ENCODE measurements around the gene CGAS. TPM values are rescaled to one million over a fixed set of nuclear protein-coding genes. Genes with fewer than 3 reads are reported as not detected.
A peak's percentile ranks its signal among the peaks of the same experiment; 100 is the strongest.

CGAS gene
- polyA plus RNA-seq (2013, experiment 1 of 2), result 0.40 TPM
- polyA plus RNA-seq (2013, experiment 2 of 2), result 0.40 TPM

- peaks cover 0 to 6% of the 10 kb centered on the region in 2 donors for H3K9me3 ChIP-seq (replicated peaks in 1 of 2; ENCODE audit: control insufficient read depth in 2 of 2, insufficient read depth in 1 of 2, low read depth in 1 of 2, low read length in 2 of 2)
- peak within 1 kb of the TSS; percentile 73 for H2BK15ac ChIP-seq (ENCODE audit: low read length)
- WGBS, 2 donors (ENCODE audit: extremely low coverage in 2 of 2, insufficient read length in 2 of 2, insufficient replicate concordance in 1 of 2), result no CpG with 5 or more reads among the region's 23 CpGs
- no peak within 1 kb of the TSS for H4K91ac ChIP-seq (ENCODE audit: low read depth, low read length, poor library complexity)
- H3K14ac ChIP-seq (ENCODE audit: low read length), result no peak within 1 kb of the TSS
- H3K18ac ChIP-seq (ENCODE audit: low read length), result peak within 1 kb of the TSS; percentile 76
- H3K9ac ChIP-seq (ENCODE audit: low read depth, low read length, poor library complexity), result no peak within 1 kb of the TSS
- no peak within 1 kb of the TSS for H3K4ac ChIP-seq (ENCODE audit: low read length)
- DNase-seq (ENCODE audit: low spot score), result no peak
- peak within 1 kb of the TSS; percentile 65 for H2AFZ ChIP-seq (ENCODE audit: low read length)
- no peak within 1 kb of the TSS for H3K27ac ChIP-seq (replicated peaks; ENCODE audit: low read length)
- H3K27me3 ChIP-seq (ENCODE audit: control insufficient read depth in 3 of 3, insufficient read depth in 3 of 3, low read depth in 1 of 3, low read length in 3 of 3), result peaks cover 0 to 10% (median 9%) of the 10 kb centered on the region in 3 experiments
- H3K36me3 ChIP-seq (replicated peaks in 1 of 2; ENCODE audit: control insufficient read depth in 2 of 2, insufficient read depth in 2 of 2, low read length in 2 of 2), result no peaks in the 10 kb centered on the region
- H3K4me3 ChIP-seq (ENCODE audit: low read length in 2 of 2), result peak within 1 kb of the TSS in 1 of 2 donors; percentile 56
- H3K79me1 ChIP-seq (ENCODE audit: low read depth, low read length), result no peaks in the 10 kb centered on the region
- H3K23ac ChIP-seq (ENCODE audit: low read depth, low read length, poor library complexity), result peak within 1 kb of the TSS; percentile 65
- no peak within 1 kb of the TSS for H2BK120ac ChIP-seq (ENCODE audit: low read depth, low read length)
- H2BK12ac ChIP-seq (ENCODE audit: low read length), result no peak within 1 kb of the TSS
- no peak within 1 kb of the TSS for H2BK5ac ChIP-seq (ENCODE audit: low read length)
- no peak within 1 kb of the TSS for H4K8ac ChIP-seq (ENCODE audit: low read depth, low read length)
- H2AK5ac ChIP-seq (ENCODE audit: low read depth, low read length), result no peak within 1 kb of the TSS
- H3K4me1 ChIP-seq (ENCODE audit: control insufficient read depth in 2 of 2, insufficient read depth in 1 of 2, low read depth in 1 of 2, low read length in 2 of 2), result no peaks in the 10 kb centered on the region
- peak within 1 kb of the TSS; percentile 23 for H3K4me2 ChIP-seq (ENCODE audit: insufficient read depth, low read length, poor library complexity, severe bottlenecking)
Observed at GRCh38 chr6:73452107-73452461, at the start of gene CGAS. CGAS (minus strand) TSS chr6:73452297; CDS start chr6:73452181, 116 bp downstream.

GRCh38 chr6:73497915-73498314, 45.8 kb upstream of the CGAS start:
- Histone ChIP-seq H3K9me3 (replicated peaks in 1 of 2; ENCODE audit: control insufficient read depth in 2 of 2, insufficient read depth in 1 of 2, low read depth in 1 of 2, low read length in 2 of 2) (no peaks in the 10 kb centered on the region), H2BK120ac (ENCODE audit: low read depth, low read length) (no peak overlapping the region), H4K8ac (ENCODE audit: low read depth, low read length) (no peak overlapping the region), H2AK5ac (ENCODE audit: low read depth, low read length) (no peak overlapping the region), H3K4ac (ENCODE audit: low read length) (no peak overlapping the region), H3K4me2 (ENCODE audit: insufficient read depth, low read length, poor library complexity, severe bottlenecking) (no peak overlapping the region), H3K27ac (replicated peaks; ENCODE audit: low read length) (no peak overlapping the region), H3K36me3 (replicated peaks in 1 of 2; ENCODE audit: control insufficient read depth in 2 of 2, insufficient read depth in 2 of 2, low read length in 2 of 2) (peaks cover 5 to 15% of the 10 kb centered on the region in 2 donors), H3K4me1 (ENCODE audit: control insufficient read depth in 2 of 2, insufficient read depth in 1 of 2, low read depth in 1 of 2, low read length in 2 of 2) (no peaks in the 10 kb centered on the region), H2BK15ac (ENCODE audit: low read length) (no peak overlapping the region), H3K14ac (ENCODE audit: low read length) (no peak overlapping the region), H3K79me1 (ENCODE audit: low read depth, low read length) (no peaks in the 10 kb centered on the region), H3K4me3 (ENCODE audit: low read length in 2 of 2) (no peak overlapping the region), H3K23ac (ENCODE audit: low read depth, low read length, poor library complexity) (no peak overlapping the region), H3K27me3 (ENCODE audit: control insufficient read depth in 3 of 3, insufficient read depth in 3 of 3, low read depth in 1 of 3, low read length in 3 of 3) (no peaks in the 10 kb centered on the region), H4K91ac (ENCODE audit: low read depth, low read length, poor library complexity) (no peak overlapping the region), H3K18ac (ENCODE audit: low read length) (no peak overlapping the region), H3K9ac (ENCODE audit: low read depth, low read length, poor library complexity) (no peak overlapping the region), H2BK5ac (ENCODE audit: low read length) (no peak overlapping the region), H2AFZ (ENCODE audit: low read length) (no peak overlapping the region), H2BK12ac (ENCODE audit: low read length) (no peak overlapping the region)
- no peak for DNase-seq (ENCODE audit: low spot score)
- WGBS, 2 donors (ENCODE audit: extremely low coverage in 2 of 2, insufficient read length in 2 of 2, insufficient replicate concordance in 1 of 2), result no CpG with 5 or more reads among the region's 3 CpGs

- Histone ChIP-seq H2AFZ (ENCODE audit: low read length) (no peak overlapping the region), H3K4me1 (ENCODE audit: control insufficient read depth in 2 of 2, insufficient read depth in 1 of 2, low read depth in 1 of 2, low read length in 2 of 2) (no peaks in the 10 kb centered on the region), H2BK15ac (ENCODE audit: low read length) (no peak overlapping the region), H2AK5ac (ENCODE audit: low read depth, low read length) (no peak overlapping the region), H2BK5ac (ENCODE audit: low read length) (no peak overlapping the region), H3K27me3 (ENCODE audit: control insufficient read depth in 3 of 3, insufficient read depth in 3 of 3, low read depth in 1 of 3, low read length in 3 of 3) (no peaks in the 10 kb centered on the region), H3K18ac (ENCODE audit: low read length) (no peak overlapping the region), H3K14ac (ENCODE audit: low read length) (no peak overlapping the region), H3K4ac (ENCODE audit: low read length) (no peak overlapping the region), H3K9ac (ENCODE audit: low read depth, low read length, poor library complexity) (no peak overlapping the region), H3K4me3 (ENCODE audit: low read length in 2 of 2) (no peak overlapping the region), H3K27ac (replicated peaks; ENCODE audit: low read length) (no peak overlapping the region), H3K9me3 (replicated peaks in 1 of 2; ENCODE audit: control insufficient read depth in 2 of 2, insufficient read depth in 1 of 2, low read depth in 1 of 2, low read length in 2 of 2) (peaks cover 0 to 5% of the 10 kb centered on the region in 2 donors), H2BK12ac (ENCODE audit: low read length) (no peak overlapping the region), H3K36me3 (replicated peaks in 1 of 2; ENCODE audit: control insufficient read depth in 2 of 2, insufficient read depth in 2 of 2, low read length in 2 of 2) (peaks cover 15 to 42% of the 10 kb centered on the region in 2 donors), H4K8ac (ENCODE audit: low read depth, low read length) (no peak overlapping the region), H4K91ac (ENCODE audit: low read depth, low read length, poor library complexity) (no peak overlapping the region), H3K23ac (ENCODE audit: low read depth, low read length, poor library complexity) (no peak overlapping the region), H2BK120ac (ENCODE audit: low read depth, low read length) (no peak overlapping the region), H3K79me1 (ENCODE audit: low read depth, low read length) (no peaks in the 10 kb centered on the region), H3K4me2 (ENCODE audit: insufficient read depth, low read length, poor library complexity, severe bottlenecking) (no peak overlapping the region)
- no peak for DNase-seq (ENCODE audit: low spot score)
Observed at GRCh38 chr6:73491377-73491776, 39.3 kb upstream of the CGAS start.

GRCh38 chr6:73487473-73487872, 35.4 kb upstream of the CGAS start:
- Histone ChIP-seq H4K91ac (ENCODE audit: low read depth, low read length, poor library complexity) (no peak overlapping the region), H2BK120ac (ENCODE audit: low read depth, low read length) (no peak overlapping the region), H2BK5ac (ENCODE audit: low read length) (no peak overlapping the region), H4K8ac (ENCODE audit: low read depth, low read length) (no peak overlapping the region), H3K4me2 (ENCODE audit: insufficient read depth, low read length, poor library complexity, severe bottlenecking) (no peak overlapping the region), H3K36me3 (replicated peaks in 1 of 2; ENCODE audit: control insufficient read depth in 2 of 2, insufficient read depth in 2 of 2, low read length in 2 of 2) (peaks cover 13 to 50% of the 10 kb centered on the region in 2 donors), H3K9me3 (replicated peaks in 1 of 2; ENCODE audit: control insufficient read depth in 2 of 2, insufficient read depth in 1 of 2, low read depth in 1 of 2, low read length in 2 of 2) (peaks cover 0 to 5% of the 10 kb centered on the region in 2 donors), H2AFZ (ENCODE audit: low read length) (no peak overlapping the region), H3K4me1 (ENCODE audit: control insufficient read depth in 2 of 2, insufficient read depth in 1 of 2, low read depth in 1 of 2, low read length in 2 of 2) (no peaks in the 10 kb centered on the region), H3K23ac (ENCODE audit: low read depth, low read length, poor library complexity) (no peak overlapping the region), H3K27ac (replicated peaks; ENCODE audit: low read length) (no peak overlapping the region), H3K9ac (ENCODE audit: low read depth, low read length, poor library complexity) (no peak overlapping the region), H3K14ac (ENCODE audit: low read length) (no peak overlapping the region), H3K4ac (ENCODE audit: low read length) (no peak overlapping the region), H2BK12ac (ENCODE audit: low read length) (no peak overlapping the region), H3K79me1 (ENCODE audit: low read depth, low read length) (no peaks in the 10 kb centered on the region), H3K27me3 (ENCODE audit: control insufficient read depth in 3 of 3, insufficient read depth in 3 of 3, low read depth in 1 of 3, low read length in 3 of 3) (no peaks in the 10 kb centered on the region), H3K4me3 (ENCODE audit: low read length in 2 of 2) (no peak overlapping the region), H2BK15ac (ENCODE audit: low read length) (no peak overlapping the region), H2AK5ac (ENCODE audit: low read depth, low read length) (no peak overlapping the region), H3K18ac (ENCODE audit: low read length) (no peak overlapping the region)
- DNase-seq (ENCODE audit: low spot score), result no peak
- no CpG with 5 or more reads among the region's 7 CpGs for WGBS, 2 donors (ENCODE audit: extremely low coverage in 2 of 2, insufficient read length in 2 of 2, insufficient replicate concordance in 1 of 2)

Measured in neuronal stem cell (in vitro differentiated cells).